WTC11 (cell line): ENCODE data around the gene TDP1.

Experiments used
- CBFB ChIP-seq: sonication (generic); formaldehyde crosslinking; IDR thresholded peaks from 2 replicates; pipeline ENCODE4 v1.8.1; 2022; ENCODE audit warnings: mild to moderate bottlenecking, low read depth, missing genetic modification reagents
- ETV6 ChIP-seq: sonication (generic); formaldehyde crosslinking; IDR thresholded peaks from 2 replicates; pipeline ENCODE4 v1.8.1; 2022; ENCODE audit warnings: mild to moderate bottlenecking, missing genetic modification reagents
- FOXP1 ChIP-seq: sonication (generic); formaldehyde crosslinking; IDR thresholded peaks from 2 replicates; pipeline ENCODE4 v1.8.0; 2022; ENCODE audit warnings: missing genetic modification reagents, mild to moderate bottlenecking, moderate library complexity, borderline replicate concordance
- GABPB1 ChIP-seq: sonication (generic); formaldehyde crosslinking; IDR thresholded peaks from 2 replicates; pipeline ENCODE4 v1.8.1; 2023; ENCODE audit warnings: mild to moderate bottlenecking, missing genetic modification reagents
- MYBL2 ChIP-seq: sonication (generic); formaldehyde crosslinking; IDR thresholded peaks from 2 replicates; pipeline ENCODE4 v1.8.1; 2023; ENCODE audit warnings: mild to moderate bottlenecking, moderate library complexity, missing genetic modification reagents
- NR1H2 ChIP-seq: sonication (generic); formaldehyde crosslinking; IDR thresholded peaks from 2 replicates; pipeline ENCODE4 v1.9.0; 2021; ENCODE audit warnings: mild to moderate bottlenecking, moderate library complexity, missing genetic modification reagents
- TEAD4 ChIP-seq: sonication (generic); formaldehyde crosslinking; IDR thresholded peaks from 2 replicates; pipeline ENCODE4 v1.8.0; 2022; ENCODE audit warnings: mild to moderate bottlenecking, missing genetic modification reagents
- ZNF416 ChIP-seq: fragments of 250-450 bp; sonication (Bioruptor Pico); IDR thresholded peaks from 2 replicates; pipeline ENCODE4 v1.9.0; 2021; ENCODE audit warnings: mild to moderate bottlenecking, inconsistent platforms
- TF ChIP-seq, protein P1 (sequence below): sonication (generic); formaldehyde crosslinking; IDR thresholded peaks from 2 replicates; pipeline ENCODE4 v1.8.1; 2023; ENCODE audit warnings: mild to moderate bottlenecking, missing genetic modification reagents, moderate library complexity
- TF ChIP-seq, protein P2 (sequence below): sonication (generic); formaldehyde crosslinking; IDR thresholded peaks from 2 replicates; pipeline ENCODE4 v1.8.0; 2023; ENCODE audit warnings: missing genetic modification reagents
- TF ChIP-seq, protein P3 (sequence below): fragments of 200-600 bp; IDR thresholded peaks from 2 replicates; pipeline ENCODE4 v1.8.0; 2022; ENCODE audit warnings: antibody characterized with exemption
- TF ChIP-seq, protein P4 (sequence below): sonication (generic); formaldehyde crosslinking; IDR thresholded peaks from 2 replicates; pipeline ENCODE4 v1.8.0; 2023; ENCODE audit warnings: mild to moderate bottlenecking, missing genetic modification reagents
- TF ChIP-seq, protein P5 (sequence below): sonication (generic); formaldehyde crosslinking; IDR thresholded peaks from 2 replicates; pipeline ENCODE4 v1.8.1; 2023; ENCODE audit warnings: mild to moderate bottlenecking, moderate library complexity, missing genetic modification reagents
- TF ChIP-seq, protein P6 (sequence below): sonication (generic); formaldehyde crosslinking; IDR thresholded peaks from 2 replicates; pipeline ENCODE4 v1.8.1; 2022; ENCODE audit warnings: low read depth, missing genetic modification reagents, borderline replicate concordance

DNA sequence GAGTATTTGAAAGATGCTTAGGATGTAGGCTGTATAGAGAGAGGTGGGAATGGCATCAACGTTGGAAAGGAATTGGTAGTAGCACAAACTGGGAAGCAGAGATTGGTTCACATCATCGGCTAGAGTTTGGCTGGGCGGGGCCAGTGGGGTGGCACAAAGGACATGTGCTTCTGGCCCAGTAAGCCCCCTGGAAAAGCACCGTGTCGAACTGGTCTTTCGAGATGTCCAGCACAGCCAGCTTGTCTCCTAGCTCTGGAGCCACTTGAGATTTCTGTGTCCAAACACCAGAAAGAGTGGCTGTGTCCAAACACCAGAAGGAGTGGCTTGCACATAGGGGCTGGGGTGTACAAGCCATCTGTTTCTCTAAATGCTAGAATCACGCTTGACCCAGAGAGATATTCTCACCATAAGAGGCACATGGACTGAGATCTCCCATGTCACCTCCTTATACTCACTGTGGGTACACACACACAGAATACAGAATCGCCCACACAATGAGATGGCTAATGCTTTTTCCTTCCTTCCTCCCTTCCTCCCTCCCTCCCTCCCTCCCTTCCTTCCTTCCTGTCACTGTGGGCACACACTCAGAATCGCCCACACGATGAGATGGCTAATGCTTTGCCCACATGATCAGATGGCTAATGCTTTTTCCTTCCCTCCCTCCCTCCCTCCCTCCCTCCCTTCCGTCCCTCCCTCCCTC lies 64.2 kb downstream of the TDP1 start:
- TF ChIP-seq NR1H2 (no peak), FOXP1 (CRISPR knock-in tag) (no peak), TEAD4 (no peak), ZNF416 (CRISPR knock-in tag) (no peak), ETV6 (CRISPR knock-in tag) (no peak), CBFB (no peak), GABPB1 (CRISPR knock-in tag) (no peak), MYBL2 (CRISPR knock-in tag) (no peak)
- TF ChIP-seq, protein P1, sequence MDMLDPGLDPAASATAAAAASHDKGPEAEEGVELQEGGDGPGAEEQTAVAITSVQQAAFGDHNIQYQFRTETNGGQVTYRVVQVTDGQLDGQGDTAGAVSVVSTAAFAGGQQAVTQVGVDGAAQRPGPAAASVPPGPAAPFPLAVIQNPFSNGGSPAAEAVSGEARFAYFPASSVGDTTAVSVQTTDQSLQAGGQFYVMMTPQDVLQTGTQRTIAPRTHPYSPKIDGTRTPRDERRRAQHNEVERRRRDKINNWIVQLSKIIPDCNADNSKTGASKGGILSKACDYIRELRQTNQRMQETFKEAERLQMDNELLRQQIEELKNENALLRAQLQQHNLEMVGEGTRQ (CRISPR knock-in tag): no peak
- TF ChIP-seq, protein P2, sequence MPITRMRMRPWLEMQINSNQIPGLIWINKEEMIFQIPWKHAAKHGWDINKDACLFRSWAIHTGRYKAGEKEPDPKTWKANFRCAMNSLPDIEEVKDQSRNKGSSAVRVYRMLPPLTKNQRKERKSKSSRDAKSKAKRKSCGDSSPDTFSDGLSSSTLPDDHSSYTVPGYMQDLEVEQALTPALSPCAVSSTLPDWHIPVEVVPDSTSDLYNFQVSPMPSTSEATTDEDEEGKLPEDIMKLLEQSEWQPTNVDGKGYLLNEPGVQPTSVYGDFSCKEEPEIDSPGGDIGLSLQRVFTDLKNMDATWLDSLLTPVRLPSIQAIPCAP (CRISPR knock-in tag): no peak
- TF ChIP-seq, protein P3, sequence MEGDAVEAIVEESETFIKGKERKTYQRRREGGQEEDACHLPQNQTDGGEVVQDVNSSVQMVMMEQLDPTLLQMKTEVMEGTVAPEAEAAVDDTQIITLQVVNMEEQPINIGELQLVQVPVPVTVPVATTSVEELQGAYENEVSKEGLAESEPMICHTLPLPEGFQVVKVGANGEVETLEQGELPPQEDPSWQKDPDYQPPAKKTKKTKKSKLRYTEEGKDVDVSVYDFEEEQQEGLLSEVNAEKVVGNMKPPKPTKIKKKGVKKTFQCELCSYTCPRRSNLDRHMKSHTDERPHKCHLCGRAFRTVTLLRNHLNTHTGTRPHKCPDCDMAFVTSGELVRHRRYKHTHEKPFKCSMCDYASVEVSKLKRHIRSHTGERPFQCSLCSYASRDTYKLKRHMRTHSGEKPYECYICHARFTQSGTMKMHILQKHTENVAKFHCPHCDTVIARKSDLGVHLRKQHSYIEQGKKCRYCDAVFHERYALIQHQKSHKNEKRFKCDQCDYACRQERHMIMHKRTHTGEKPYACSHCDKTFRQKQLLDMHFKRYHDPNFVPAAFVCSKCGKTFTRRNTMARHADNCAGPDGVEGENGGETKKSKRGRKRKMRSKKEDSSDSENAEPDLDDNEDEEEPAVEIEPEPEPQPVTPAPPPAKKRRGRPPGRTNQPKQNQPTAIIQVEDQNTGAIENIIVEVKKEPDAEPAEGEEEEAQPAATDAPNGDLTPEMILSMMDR: no peak
- TF ChIP-seq, protein P4, sequence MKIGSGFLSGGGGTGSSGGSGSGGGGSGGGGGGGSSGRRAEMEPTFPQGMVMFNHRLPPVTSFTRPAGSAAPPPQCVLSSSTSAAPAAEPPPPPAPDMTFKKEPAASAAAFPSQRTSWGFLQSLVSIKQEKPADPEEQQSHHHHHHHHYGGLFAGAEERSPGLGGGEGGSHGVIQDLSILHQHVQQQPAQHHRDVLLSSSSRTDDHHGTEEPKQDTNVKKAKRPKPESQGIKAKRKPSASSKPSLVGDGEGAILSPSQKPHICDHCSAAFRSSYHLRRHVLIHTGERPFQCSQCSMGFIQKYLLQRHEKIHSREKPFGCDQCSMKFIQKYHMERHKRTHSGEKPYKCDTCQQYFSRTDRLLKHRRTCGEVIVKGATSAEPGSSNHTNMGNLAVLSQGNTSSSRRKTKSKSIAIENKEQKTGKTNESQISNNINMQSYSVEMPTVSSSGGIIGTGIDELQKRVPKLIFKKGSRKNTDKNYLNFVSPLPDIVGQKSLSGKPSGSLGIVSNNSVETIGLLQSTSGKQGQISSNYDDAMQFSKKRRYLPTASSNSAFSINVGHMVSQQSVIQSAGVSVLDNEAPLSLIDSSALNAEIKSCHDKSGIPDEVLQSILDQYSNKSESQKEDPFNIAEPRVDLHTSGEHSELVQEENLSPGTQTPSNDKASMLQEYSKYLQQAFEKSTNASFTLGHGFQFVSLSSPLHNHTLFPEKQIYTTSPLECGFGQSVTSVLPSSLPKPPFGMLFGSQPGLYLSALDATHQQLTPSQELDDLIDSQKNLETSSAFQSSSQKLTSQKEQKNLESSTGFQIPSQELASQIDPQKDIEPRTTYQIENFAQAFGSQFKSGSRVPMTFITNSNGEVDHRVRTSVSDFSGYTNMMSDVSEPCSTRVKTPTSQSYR (CRISPR knock-in tag): no peak
- TF ChIP-seq, protein P5, sequence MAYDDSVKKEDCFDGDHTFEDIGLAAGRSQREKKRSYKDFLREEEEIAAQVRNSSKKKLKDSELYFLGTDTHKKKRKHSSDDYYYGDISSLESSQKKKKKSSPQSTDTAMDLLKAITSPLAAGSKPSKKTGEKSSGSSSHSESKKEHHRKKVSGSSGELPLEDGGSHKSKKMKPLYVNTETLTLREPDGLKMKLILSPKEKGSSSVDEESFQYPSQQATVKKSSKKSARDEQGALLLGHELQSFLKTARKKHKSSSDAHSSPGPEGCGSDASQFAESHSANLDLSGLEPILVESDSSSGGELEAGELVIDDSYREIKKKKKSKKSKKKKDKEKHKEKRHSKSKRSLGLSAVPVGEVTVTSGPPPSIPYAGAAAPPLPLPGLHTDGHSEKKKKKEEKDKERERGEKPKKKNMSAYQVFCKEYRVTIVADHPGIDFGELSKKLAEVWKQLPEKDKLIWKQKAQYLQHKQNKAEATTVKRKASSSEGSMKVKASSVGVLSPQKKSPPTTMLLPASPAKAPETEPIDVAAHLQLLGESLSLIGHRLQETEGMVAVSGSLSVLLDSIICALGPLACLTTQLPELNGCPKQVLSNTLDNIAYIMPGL (CRISPR knock-in tag): no peak
- TF ChIP-seq, protein P6, sequence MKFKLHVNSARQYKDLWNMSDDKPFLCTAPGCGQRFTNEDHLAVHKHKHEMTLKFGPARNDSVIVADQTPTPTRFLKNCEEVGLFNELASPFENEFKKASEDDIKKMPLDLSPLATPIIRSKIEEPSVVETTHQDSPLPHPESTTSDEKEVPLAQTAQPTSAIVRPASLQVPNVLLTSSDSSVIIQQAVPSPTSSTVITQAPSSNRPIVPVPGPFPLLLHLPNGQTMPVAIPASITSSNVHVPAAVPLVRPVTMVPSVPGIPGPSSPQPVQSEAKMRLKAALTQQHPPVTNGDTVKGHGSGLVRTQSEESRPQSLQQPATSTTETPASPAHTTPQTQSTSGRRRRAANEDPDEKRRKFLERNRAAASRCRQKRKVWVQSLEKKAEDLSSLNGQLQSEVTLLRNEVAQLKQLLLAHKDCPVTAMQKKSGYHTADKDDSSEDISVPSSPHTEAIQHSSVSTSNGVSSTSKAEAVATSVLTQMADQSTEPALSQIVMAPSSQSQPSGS (CRISPR knock-in tag): no peak
